Activated CD8-positive, alpha-beta memory T cell treated with anti-CD3 and anti-CD28 coated beads for 36 hours (primary cell): Measurements from ENCODE around the gene ACER1. TPM values are rescaled to one million over a fixed set of nuclear protein-coding genes. Genes with fewer than 3 reads are reported as not detected.

ENCODE experiments used
- CTCF ChIA-PET: fragments of 350-600 bp; sonication (Branson Sonifier 250); formaldehyde crosslinking; loops from one replicate; lab custom pipeline; 2021; ENCODE audit warnings: antibody characterized with exemption; lab: Charles Lee
- POLR2A ChIA-PET: fragments of 350-600 bp; sonication (Branson Sonifier 250); formaldehyde crosslinking; loops from one replicate; lab custom pipeline; 2021; ENCODE audit warnings: antibody characterized with exemption; lab: Charles Lee
- total RNA-seq, 2 experiments: library from RNA; stranded (reverse); gene quantifications; one replicate each; pipeline ENCODE4 v1.2.3, GENCODE V29; 2021

The ACER1 gene
- total RNA-seq, 2 experiments from 2014 or later: not detected

- ChIA-PET POLR2A (no interaction called here), CTCF (interaction anchor here (1.1 kb wide), 1 partner anchor 19 kb away, joined by 3 read pairs; no protein-coding TSS in a partner anchor)
Measured at GRCh38 chr19:6273701-6274601, 59.5 kb downstream of the ACER1 start.

DNA sequence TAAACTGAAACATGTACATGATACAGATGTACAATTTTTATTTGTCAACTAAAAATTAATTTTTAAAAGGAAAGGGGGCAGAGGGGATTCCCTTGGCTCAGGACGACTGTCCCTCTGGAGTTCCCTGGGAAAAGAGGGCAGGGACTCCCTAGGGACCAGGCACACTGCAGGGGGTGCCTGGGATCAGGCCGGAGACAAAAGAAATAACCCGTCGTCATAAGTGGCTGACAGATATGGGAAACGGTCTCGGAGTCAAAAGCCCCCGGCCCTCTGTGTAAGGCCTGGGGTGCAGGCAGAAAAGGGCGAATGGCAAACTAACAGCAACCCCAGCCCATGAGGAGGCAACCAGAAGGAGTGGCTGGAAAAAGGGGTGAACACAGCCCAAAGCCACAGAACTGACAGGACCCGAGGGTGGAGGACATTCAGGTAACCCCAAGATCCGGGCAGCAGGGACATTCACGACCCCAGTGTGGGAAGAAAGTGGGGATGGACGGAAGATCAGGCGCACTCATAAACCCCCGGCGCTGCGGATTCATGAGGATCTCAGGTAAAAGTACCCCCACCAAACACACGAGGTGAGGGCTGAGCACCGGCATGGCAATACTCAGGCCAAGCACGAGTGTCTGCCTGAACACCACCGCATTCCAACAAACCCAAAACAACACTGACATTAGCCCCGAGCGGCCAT, 60.4 kb downstream of the ACER1 start:
- CTCF ChIA-PET: no interaction called here
- POLR2A ChIA-PET: no interaction called here

GRCh38 chr19:6272411-6272791, 61.0 kb downstream of the ACER1 start:
- ChIA-PET POLR2A (no interaction called here), CTCF (no interaction called here)

GRCh38 chr19:6271721-6272410, 61.5 kb downstream of the ACER1 start:
- CTCF ChIA-PET: interaction anchor here (1.3 kb wide), 1 partner anchor 46 kb away, joined by 3 read pairs; no protein-coding TSS in a partner anchor
- POLR2A ChIA-PET: no interaction called here

DNA sequence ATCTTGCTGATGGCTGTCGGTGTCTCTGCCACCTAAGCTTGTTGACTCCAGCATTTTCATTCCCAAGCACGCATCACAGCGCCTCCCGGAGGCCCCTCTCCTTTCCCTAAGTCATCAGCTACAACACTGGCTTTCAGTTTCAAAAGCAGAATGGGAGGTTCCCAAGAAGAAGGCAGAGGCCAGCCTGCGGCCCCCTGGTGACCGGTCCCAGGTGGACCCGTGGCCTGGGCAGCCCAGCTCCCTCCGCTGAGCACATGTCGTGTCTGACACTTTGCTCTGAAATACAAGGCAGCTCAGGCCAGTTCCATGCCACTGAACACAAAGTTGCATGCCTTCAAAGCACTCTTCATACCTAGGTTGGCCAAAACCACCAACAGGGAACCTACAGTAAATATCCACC, 62.2 kb downstream of the ACER1 start:
- ChIA-PET CTCF (interaction anchor here (1.3 kb wide), 1 partner anchor 45 kb away, joined by 3 read pairs; no protein-coding TSS in a partner anchor), POLR2A (no interaction called here)

GRCh38 chr19:6270822-6271221, 62.6 kb downstream of the ACER1 start:
- ChIA-PET POLR2A (no interaction called here), CTCF (interaction anchor here (1.1 to 1.3 kb wide), 2 partner anchors 45 to 52 kb away, joined by 3 read pairs; no protein-coding TSS in a partner anchor)

GRCh38 chr19:6270076-6270745, 63.2 kb downstream of the ACER1 start:
- CTCF ChIA-PET: interaction anchor here (0.5 to 1.1 kb wide), 3 partner anchors 20 to 141 kb away, joined by 3 to 4 read pairs (median 3); no protein-coding TSS in a partner anchor
- POLR2A ChIA-PET: no interaction called here

- ChIA-PET CTCF (interaction anchor here (0.6 kb wide), 1 partner anchor 20 kb away, joined by 4 read pairs; no protein-coding TSS in a partner anchor), POLR2A (no interaction called here)
Measured at GRCh38 chr19:6269101-6269886, 64.1 kb downstream of the ACER1 start.

- ChIA-PET POLR2A (no interaction called here), CTCF (interaction anchor here (0.6 to 1.1 kb wide), 2 partner anchors 42 to 84 kb away, joined by 3 read pairs; no protein-coding TSS in a partner anchor)
Measured at GRCh38 chr19:6268382-6268771, 65.0 kb downstream of the ACER1 start.

DNA sequence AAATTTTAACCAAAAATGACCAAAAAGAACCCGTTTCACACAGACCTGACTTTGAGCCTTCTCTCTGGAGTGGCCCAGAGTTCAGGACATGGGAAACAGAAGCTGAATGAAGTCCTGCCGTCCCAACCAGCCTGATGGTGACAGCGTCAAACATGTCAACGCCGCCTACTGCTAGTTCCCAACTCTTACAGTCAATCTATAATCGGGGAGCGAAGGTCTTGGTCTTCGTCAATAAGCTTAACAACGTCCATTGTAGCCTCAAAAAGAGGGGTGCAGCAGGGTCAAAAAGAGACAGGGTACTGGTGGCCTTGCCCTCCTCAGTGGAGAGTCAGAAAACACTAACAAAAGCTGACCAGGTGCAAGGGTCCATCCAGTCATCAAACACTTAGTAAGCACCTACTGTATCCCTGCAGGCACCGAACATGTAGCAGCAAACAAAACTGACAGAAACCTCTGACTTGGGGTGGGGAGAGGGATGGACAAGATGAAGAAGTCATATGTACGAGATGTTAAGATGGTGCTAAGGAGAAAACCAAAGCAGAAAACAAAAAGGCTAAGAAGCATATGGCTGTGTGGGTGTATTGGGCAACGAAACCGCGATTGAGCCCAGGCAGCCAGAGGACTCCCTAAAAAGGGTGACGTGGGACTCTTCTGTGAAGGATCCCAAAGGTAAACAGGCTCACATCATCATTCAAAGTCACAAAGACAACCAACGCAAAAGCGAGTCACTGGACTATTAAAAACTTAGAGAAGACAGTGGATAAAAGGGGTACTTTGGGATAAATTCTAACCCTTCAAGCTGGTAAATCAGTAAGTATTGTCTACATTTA, 65.6 kb downstream of the ACER1 start:
- CTCF ChIA-PET: interaction anchor here (1.1 kb wide), 1 partner anchor 42 kb away, joined by 3 read pairs; no protein-coding TSS in a partner anchor
- POLR2A ChIA-PET: no interaction called here

DNA sequence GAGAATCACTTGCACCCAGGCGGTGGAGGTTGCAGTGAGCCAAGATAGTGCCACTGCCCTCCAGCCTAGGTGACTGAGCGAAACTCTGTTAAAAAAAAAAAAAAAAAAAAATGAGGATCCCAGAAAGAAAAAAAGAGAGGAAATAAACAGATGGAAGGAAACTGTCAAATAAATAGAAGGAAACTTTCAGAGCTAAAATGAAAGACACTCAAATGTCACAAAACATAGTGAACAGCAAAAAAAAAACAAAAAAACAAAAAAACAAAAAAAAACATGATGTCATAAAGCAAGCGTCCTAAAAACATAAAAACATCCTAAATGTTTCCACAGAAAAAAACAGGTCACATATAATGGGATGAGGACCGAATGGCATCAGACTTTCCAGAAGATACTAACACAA, 68.6 kb downstream of the ACER1 start:
- ChIA-PET POLR2A (no interaction called here), CTCF (interaction anchor here (1.0 kb wide), 1 partner anchor 46 kb away, joined by 3 read pairs; no protein-coding TSS in a partner anchor)

GRCh38 chr19:6263735-6264444, 69.5 kb downstream of the ACER1 start:
- ChIA-PET POLR2A (no interaction called here), CTCF (interaction anchor here (1.0 kb wide), 1 partner anchor 45 kb away, joined by 3 read pairs; no protein-coding TSS in a partner anchor)

GRCh38 chr19:6263306-6263705, 70.1 kb downstream of the ACER1 start:
- ChIA-PET POLR2A (no interaction called here), CTCF (no interaction called here)

DNA sequence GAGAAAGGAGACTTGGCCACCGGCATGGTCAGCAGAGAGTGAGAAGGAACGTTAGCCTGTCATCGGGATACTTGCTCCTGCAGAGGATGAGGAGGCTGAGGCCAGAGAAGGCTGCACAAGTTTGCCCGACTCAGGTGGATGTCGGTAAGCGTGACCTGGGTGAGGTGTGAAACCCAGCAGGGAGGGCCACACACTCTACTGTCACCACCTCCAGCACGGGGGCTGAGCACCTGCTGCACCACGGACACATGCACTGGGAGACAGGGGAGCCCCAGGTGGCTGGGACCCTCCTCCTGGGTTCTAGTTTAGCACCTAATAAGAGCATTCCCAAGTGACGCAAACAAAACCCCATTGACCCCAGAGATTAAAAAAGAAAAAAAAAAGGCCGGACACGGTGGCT, 70.9 kb downstream of the ACER1 start:
- POLR2A ChIA-PET: no interaction called here
- CTCF ChIA-PET: interaction anchor here (0.6 kb wide), 1 partner anchor 442 kb away, joined by 5 read pairs; no protein-coding TSS in a partner anchor

DNA sequence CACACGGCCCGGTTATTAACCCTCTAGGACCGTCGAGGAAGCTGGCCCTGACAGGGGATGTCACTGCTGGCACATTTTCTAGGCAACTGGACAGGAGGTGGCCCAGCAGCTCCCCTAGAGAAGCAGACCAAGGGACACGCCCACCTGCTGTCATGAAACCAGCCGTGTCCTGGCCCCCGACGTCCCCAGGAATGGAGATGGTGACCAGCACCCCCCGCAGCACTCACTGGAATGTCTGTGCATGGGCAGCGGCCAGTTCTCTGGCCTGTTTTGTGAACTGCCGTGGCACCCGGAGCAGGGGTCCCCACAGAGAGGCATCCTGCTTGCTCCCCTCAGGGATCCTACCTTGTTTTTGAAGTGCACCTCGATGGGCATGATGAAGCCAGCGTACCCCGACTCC, 71.5 kb downstream of the ACER1 start:
- CTCF ChIA-PET: interaction anchor here (0.7 to 1.1 kb wide), 2 partner anchors 92 to 325 kb away, joined by 3 read pairs; no protein-coding TSS in a partner anchor
- POLR2A ChIA-PET: interaction anchor here (0.6 kb wide), 1 partner anchor 1672 kb away, joined by 3 read pairs; no protein-coding TSS in a partner anchor
